Colonic mucosa (tissue), 4 donors: ENCODE data around the gene MDH2. TPM values are rescaled to one million over a fixed set of nuclear protein-coding genes. Genes with fewer than 3 reads are reported as not detected.

Experiments
- DNase-seq: peaks from one replicate; pipeline ENCODE4 v3.0.0-alpha.2; 2020
- H3K27ac ChIP-seq: fragments of 200-600 bp; one replicate; pipeline ENCODE4 v1.8.0; 2021
- H3K27me3 ChIP-seq: fragments of 200-600 bp; one replicate; pipeline ENCODE4 v1.8.0; 2021
- H3K36me3 ChIP-seq: fragments of 200-600 bp; one replicate; pipeline ENCODE4 v1.8.0; 2021
- H3K4me1 ChIP-seq: fragments of 200-600 bp; one replicate; pipeline ENCODE4 v1.8.0; 2021; ENCODE audit warnings: mild to moderate bottlenecking
- H3K4me3 ChIP-seq: fragments of 200-600 bp; one replicate; pipeline ENCODE4 v1.8.0; 2021
- H3K9ac ChIP-seq, 2 donors: one replicate each; pipeline ENCODE4 v1.7.0; 2013; ENCODE audit warnings: control low read depth in 2 of 2, low read depth in 2 of 2, low read length in 2 of 2
- H3K9me3 ChIP-seq: fragments of 200-600 bp; one replicate; pipeline ENCODE4 v1.8.0; 2021
- CTCF ChIP-seq: fragments of 200-600 bp; IDR thresholded peaks from one replicate; pipeline ENCODE4 v1.8.0; 2022; ENCODE audit warnings: antibody characterized with exemption, mild to moderate bottlenecking
- intact Hi-C: fragments of 100-400 bp; cut with DNase I; formaldehyde crosslinking; loops from one replicate; pipeline ENCODE4 v1.14.1; 2022
- total RNA-seq, 2 donors: library from RNA; stranded (reverse); fragmentation: NEBNext Ultra II Directional in 1 of 2; extraction: Animal tissue kit (Norgen Biotek cat#: 25700) in 1 of 2; gene quantifications; one replicate each; pipeline ENCODE4 v1.2.1, GENCODE V29; 2021
- donor health status: healthy.
- donor health status: DM: no; HTN: no; CAD: no.
- donor health status: DM: no; HTN: no; CAD: no.

The MDH2 gene
- total RNA-seq, 2 donors from 2014 or later = 306 to 337 TPM

GRCh38 chr7:76071316-76072242 lies 23.7 kb downstream of the MDH2 start:
- no peak for TF ChIP-seq CTCF
- DNase-seq = no peak
- Histone ChIP-seq H3K9ac (no peak overlapping the region), H3K4me3 (no peak overlapping the region), H3K27me3 (no peaks in the 10 kb centered on the region), H3K4me1 (no peaks in the 10 kb centered on the region), H3K36me3 (peaks cover 7% of the 10 kb centered on the region), H3K27ac (no peak overlapping the region), H3K9me3 (no peaks in the 10 kb centered on the region)
- intact Hi-C loops = no loop called here

- no peak overlapping the region for H3K27ac ChIP-seq
- no peak overlapping the region for H3K9ac ChIP-seq
- intact Hi-C loops = no loop called here
These were observed 24.6 kb downstream of the MDH2 start for GRCh38 chr7:76072243-76073148.

GRCh38 chr7:76073335-76073990 lies 25.6 kb downstream of the MDH2 start:
- intact Hi-C loops = no loop called here

More at GRCh38 chr7:76072243-76073148, 24.6 kb downstream of the MDH2 start:
- no peak for TF ChIP-seq CTCF
- Histone ChIP-seq H3K36me3 (peaks cover under 1% of the 10 kb centered on the region), H3K4me3 (no peak overlapping the region), H3K9me3 (no peaks in the 10 kb centered on the region), H3K27me3 (no peaks in the 10 kb centered on the region), H3K4me1 (no peaks in the 10 kb centered on the region)
- DNase-seq = no peak

GRCh38 chr7:76074306-76074971 lies 26.5 kb downstream of the MDH2 start:
- H3K9me3 ChIP-seq = no peaks in the 10 kb centered on the region
- H3K9ac ChIP-seq = no peak overlapping the region
- no peaks in the 10 kb centered on the region for H3K4me1 ChIP-seq
- no peak overlapping the region for H3K27ac ChIP-seq
- no peaks in the 10 kb centered on the region for H3K36me3 ChIP-seq
- no peak for DNase-seq
- H3K4me3 ChIP-seq = no peak overlapping the region
- H3K27me3 ChIP-seq = no peaks in the 10 kb centered on the region
- intact Hi-C loops = no loop called here
- no peak for TF ChIP-seq CTCF

More at GRCh38 chr7:76073335-76073990, 25.6 kb downstream of the MDH2 start:
- Histone ChIP-seq H3K27me3 (no peaks in the 10 kb centered on the region), H3K27ac (no peak overlapping the region), H3K9me3 (no peaks in the 10 kb centered on the region), H3K4me1 (no peaks in the 10 kb centered on the region), H3K36me3 (no peaks in the 10 kb centered on the region), H3K4me3 (no peak overlapping the region), H3K9ac (no peak overlapping the region)
- DNase-seq = no peak
- no peak for TF ChIP-seq CTCF
